KOPT-K1 (cell line): ENCODE data around the gene TMTC1.

Source experiments
- H3K27ac ChIP-seq: fragments of 200-600 bp; sonication (generic); 2 replicates; pipeline ENCODE4 v1.5.1; 2016; ENCODE audit warnings: antibody characterized with exemption, mild to moderate bottlenecking, low read depth, low read length; ENCODE audit not compliant: poor library complexity, severe bottlenecking
- H3K36me3 ChIP-seq: fragments of 200-600 bp; sonication (generic); 2 replicates; pipeline ENCODE4 v1.5.1; 2017; ENCODE audit warnings: antibody characterized with exemption, mild to moderate bottlenecking, low read length, moderate library complexity; ENCODE audit not compliant: insufficient read depth
- H3K9me3 ChIP-seq: fragments of 200-600 bp; sonication (generic); 2 replicates; pipeline ENCODE4 v1.5.1; 2017; ENCODE audit warnings: antibody characterized with exemption, low read length, mild to moderate bottlenecking; ENCODE audit not compliant: insufficient read depth, poor library complexity, severe bottlenecking

TMTC1 gene

DNA sequence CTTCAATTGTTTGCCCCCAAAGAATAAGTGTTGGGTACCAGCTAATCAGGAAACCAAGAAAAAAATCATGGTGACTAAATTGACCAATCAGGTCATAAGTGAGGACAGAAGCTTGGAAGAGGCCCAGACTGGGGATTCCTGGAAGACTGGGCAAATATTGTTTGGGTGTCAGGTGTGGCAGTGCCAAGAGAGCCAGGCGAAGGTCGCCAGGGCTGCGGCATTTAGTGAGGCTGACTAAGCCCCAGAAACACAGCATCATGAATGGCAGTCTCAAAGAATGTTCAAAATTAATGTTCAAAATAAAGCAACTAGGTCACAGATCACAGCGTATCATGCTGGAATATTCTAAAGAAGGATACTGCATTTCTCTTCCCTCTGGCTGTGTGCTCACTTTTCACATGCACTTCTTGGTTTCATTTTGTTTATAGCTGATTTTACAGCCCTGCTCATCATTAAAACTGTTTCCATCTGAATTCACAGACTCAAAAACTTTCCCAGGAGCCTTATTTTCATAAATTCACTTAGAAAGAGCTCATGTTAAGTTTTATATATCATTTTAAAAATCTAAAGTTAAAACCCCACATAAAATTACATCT is 201.0 kb downstream of the TMTC1 start:
- Histone ChIP-seq H3K36me3 (no peaks in the 10 kb centered on the region), H3K9me3 (no peaks in the 10 kb centered on the region), H3K27ac (no peak overlapping the region)

DNA sequence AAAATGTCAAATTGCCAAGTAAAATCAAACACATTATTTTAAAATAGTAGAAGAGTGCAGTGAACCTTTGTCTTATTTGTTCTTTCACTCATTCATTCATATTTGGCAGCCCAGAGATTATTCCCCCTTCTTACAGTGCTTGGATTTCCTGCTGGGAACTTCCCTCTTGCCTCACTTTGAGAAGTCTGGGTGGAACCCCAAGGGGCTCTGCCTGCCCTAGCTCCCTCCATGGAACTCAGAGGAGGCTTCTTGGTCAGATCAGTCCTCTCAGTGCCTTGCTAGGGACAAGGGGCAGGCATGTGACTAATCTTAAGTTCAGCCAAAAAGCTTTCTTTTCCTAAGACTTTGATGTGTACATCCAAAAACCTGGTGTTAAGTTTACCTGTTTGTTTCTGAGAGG is 201.6 kb downstream of the TMTC1 start:
- Histone ChIP-seq H3K27ac (no peak overlapping the region), H3K9me3 (no peaks in the 10 kb centered on the region)

DNA sequence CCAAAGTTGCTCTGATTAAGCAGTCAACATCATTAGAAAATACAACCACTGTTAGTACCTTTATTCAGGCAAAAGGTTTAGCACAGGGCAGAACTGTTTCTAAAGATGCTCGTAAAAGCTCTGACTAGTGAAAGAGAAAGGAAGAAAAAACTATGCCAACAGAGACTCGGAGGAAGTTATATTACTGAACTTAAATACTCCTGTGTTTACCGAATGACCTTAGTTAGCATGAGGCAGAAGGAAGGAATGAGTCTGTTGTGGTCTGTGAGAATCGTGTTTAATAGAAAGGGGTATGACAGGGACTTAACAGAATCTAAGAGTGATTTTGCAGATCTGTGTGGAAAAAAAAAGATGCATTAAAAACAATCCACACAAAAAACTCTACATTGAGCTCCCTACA is 202.1 kb downstream of the TMTC1 start:
- Histone ChIP-seq H3K36me3 (no peaks in the 10 kb centered on the region), H3K9me3 (no peaks in the 10 kb centered on the region), H3K27ac (no peak overlapping the region)

More for the DNA sequence above, 201.6 kb downstream of the TMTC1 start:
- no peaks in the 10 kb centered on the region for H3K36me3 ChIP-seq

DNA sequence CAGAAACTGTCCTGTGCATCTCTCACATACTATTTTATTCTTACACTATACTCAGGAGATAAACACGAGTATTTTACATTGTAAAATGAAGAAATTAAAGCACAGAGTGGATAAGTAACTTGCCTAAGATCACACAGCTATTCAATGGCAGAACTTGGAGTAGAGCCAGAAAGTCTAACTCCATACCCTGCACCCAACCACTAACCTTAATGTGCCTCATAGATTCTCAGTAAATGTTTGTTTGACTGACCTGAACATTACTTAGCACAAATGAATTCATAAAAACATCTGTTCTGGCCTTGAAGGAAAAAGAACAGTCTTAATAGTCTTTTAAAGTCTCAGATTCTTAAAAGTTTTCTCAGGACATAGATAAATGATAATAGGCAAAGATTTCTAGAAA is 202.8 kb downstream of the TMTC1 start:
- Histone ChIP-seq H3K9me3 (no peaks in the 10 kb centered on the region), H3K27ac (no peak overlapping the region), H3K36me3 (no peaks in the 10 kb centered on the region)

DNA sequence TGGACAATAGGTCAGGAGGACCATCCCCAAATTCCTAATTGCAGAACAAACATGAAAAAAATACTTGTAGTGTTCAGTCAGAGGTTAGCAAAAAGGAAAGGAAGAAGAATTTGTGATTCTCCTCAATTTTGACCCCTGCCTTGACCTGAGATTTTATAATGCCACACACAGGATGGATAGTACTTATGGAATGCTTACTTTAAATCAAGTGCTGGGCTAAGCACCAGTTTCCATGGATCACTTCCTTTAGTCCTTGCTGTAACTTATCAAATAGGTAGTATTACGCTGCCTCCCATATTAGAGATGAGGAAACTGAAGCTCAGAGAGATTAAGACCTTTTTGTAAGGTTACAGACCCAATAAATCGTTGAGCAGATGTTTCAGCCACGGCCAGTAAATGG is 205.0 kb downstream of the TMTC1 start:
- Histone ChIP-seq H3K27ac (no peak overlapping the region), H3K9me3 (no peaks in the 10 kb centered on the region), H3K36me3 (no peaks in the 10 kb centered on the region)

DNA sequence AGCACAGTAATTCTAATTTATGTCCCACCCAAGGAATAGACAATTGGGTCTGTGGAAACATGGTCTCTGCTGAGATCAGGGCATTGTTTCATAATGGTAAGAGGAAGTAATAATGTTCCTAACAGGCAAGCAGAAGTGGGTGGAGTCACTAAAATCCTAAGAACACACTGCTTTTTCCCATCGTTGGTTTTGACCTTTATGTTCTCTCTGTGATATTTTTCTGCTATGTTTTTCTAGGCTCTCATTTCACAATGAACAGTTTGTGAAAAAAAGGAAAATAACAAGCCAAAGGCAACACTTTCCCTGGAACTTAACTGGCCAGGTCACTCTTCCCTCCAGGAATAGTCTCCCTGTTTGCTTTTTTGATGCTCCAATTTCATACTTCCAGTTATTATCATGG is 205.7 kb downstream of the TMTC1 start:
- Histone ChIP-seq H3K27ac (no peak overlapping the region), H3K36me3 (no peaks in the 10 kb centered on the region), H3K9me3 (no peaks in the 10 kb centered on the region)

DNA sequence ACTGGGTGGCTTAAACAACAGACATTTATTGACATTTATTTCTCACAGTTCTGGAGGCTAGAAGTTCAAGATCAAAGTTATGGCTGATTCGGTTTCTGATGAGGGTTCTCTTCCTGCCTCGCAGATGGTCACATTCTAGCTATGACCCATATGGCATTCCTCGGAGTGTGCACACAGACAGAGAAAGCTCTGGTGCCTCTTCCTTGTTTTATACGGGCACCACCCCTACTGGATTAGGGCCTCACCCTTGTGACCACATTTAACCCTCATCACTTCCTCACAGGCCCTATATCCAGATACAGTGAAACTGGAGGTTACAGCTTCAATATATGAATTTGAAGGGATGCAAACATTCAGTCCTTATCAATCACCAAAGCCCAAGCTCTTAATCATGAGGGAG is 209.2 kb downstream of the TMTC1 start:
- Histone ChIP-seq H3K9me3 (no peaks in the 10 kb centered on the region), H3K36me3 (no peaks in the 10 kb centered on the region), H3K27ac (no peak overlapping the region)

DNA sequence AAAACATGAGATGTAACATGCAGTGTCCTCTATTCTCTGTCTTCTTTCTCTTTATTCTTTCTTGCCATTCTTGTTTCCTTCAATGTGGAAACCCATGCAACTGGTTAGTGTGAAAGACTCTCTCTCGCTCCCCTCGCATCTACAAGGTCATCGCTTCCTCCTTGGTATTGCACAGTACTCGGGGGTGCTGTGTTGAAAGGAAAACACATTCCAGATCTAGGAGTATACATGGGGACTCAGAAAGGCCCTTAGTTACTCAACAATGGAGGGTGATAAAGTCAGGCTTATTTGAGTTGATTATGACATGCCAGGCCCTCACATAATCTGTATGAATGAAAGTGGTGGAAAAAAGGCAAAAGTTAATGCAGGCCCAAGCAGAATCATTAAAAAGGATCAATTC is 210.8 kb downstream of the TMTC1 start:
- no peaks in the 10 kb centered on the region for H3K36me3 ChIP-seq
- H3K27ac ChIP-seq = no peak overlapping the region
- H3K9me3 ChIP-seq = no peaks in the 10 kb centered on the region

DNA sequence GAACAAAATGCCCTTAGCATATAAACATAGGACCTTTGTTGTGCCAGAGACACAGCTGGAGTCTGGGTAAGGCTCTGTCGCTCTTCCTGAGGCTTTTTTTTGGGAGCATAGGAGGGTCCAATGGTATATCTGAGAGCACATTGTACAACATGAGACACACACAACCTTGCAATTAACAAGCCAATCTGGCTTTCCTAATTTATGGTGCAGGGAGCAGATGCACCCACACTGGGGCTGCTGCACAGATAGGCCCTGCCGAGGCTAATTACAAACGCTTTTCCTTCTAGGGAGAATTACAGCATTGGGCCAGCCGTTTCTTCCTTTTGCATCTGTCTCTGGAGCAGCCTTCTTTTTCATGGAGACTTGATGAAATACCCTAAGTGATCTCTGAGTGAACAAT is 211.3 kb downstream of the TMTC1 start:
- Histone ChIP-seq H3K9me3 (no peaks in the 10 kb centered on the region), H3K36me3 (no peaks in the 10 kb centered on the region), H3K27ac (no peak overlapping the region)

DNA sequence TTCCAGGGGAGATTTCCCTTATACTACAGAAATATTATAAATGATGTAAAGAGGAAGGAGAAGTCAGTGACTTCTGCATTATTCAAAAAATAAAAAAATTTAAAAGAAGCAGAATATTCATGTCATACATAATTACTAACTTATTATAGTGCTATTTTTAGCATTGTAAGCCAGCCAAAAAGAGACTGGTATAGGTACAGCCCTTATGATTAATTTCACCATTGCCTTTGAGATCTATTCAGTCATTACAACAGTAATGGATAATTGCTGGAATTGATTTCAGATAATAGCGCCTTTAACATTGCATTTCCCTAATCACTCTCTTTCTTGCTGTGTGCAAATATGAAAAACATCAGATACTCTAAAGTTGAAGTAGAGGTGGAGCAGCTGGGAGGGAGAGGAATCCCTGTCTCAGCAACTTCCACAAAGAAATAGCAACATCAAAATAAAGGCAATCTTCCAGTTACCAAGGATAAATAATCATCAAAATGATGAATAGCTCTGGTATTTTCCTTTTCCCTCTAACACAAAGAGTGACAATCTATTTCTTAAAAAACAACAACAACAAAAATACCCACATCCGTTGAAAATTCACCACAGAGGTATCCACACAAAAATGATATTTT is 214.5 kb downstream of the TMTC1 start:
- H3K36me3 ChIP-seq = no peaks in the 10 kb centered on the region
- H3K9me3 ChIP-seq = no peaks in the 10 kb centered on the region
- H3K27ac ChIP-seq = no peak overlapping the region

DNA sequence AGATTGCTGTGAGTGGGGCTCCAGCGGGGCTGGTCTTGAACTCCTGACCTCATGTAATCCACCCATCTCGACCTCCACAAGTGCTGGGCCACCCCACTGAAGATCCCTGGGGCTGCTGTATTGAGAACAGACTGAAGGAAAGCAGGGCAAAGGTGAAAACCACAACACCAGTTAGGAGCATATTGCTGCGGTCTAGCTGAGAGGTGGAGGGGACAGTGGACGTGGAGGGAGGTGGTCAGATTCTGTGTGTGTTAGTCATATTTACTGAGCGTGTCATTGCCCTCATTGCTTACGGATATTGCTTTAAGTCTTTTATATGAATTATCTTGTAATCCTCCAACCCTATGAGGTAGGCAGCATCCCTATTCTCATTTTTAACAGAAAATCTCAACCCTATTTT is 217.3 kb downstream of the TMTC1 start:
- Histone ChIP-seq H3K27ac (no peak overlapping the region), H3K36me3 (no peaks in the 10 kb centered on the region)

DNA sequence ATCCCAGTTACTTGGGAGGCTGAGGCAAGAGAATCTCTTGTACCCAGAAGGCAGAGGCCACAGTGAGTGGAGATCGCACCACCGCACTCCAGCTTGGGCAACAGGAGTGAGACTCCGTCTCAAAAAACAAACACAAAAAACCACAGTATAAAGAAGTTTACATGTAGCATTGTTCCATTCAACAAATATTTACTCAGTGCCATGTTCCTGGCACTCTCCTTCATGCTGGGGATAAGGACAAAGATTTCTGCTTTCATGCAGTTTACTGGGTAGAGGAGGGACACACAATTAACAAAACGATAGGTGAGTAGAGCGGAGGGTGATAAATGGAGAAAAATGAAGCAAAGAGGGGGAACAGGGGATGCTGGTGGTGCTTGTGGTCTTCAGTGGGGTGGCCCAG is 218.0 kb downstream of the TMTC1 start:
- Histone ChIP-seq H3K27ac (no peak overlapping the region), H3K36me3 (no peaks in the 10 kb centered on the region), H3K9me3 (no peaks in the 10 kb centered on the region)

More for the DNA sequence above, 217.3 kb downstream of the TMTC1 start:
- H3K9me3 ChIP-seq = no peaks in the 10 kb centered on the region

DNA sequence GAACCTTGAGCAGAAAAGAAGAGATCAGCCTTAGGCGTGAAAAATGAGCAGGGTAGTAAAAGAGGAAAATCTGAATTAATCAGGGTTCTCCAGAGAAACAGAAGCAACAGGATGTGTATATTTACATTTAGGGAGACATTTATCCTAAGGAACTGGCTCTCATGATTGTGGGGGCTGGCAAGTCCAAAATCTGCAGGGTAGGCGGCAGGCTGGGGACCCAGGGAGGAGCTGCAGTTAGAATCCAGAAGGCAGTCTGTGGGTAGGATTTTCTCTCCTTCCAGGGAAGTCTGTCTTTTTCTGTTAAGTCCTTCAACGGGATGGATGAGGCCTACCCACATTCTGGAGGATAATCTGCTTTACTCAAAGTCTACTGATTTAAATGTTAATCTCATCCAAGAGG is 218.8 kb downstream of the TMTC1 start:
- H3K9me3 ChIP-seq = no peaks in the 10 kb centered on the region
- no peaks in the 10 kb centered on the region for H3K36me3 ChIP-seq
- H3K27ac ChIP-seq = no peak overlapping the region

DNA sequence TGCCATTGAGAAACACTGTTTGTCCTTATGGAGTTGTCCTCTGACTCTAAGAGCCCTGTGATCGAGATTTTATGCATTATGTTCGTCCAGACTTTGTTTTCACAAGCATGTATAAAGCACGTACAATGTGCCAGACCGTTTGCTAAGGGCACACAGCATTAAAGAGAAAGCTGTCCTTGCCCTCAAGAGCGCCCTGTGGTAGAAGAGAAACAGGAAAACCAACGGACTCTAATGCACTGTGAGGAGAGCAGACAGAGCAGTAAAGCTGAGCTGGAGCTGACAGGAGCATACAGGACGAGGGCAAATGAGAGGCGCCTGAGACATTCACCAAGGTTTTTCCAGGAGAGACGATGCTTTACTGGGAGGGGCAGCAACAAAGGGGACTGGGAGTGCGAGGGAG is 220.1 kb downstream of the TMTC1 start:
- H3K27ac ChIP-seq = no peak overlapping the region
- H3K9me3 ChIP-seq = no peaks in the 10 kb centered on the region
- H3K36me3 ChIP-seq = no peaks in the 10 kb centered on the region

DNA sequence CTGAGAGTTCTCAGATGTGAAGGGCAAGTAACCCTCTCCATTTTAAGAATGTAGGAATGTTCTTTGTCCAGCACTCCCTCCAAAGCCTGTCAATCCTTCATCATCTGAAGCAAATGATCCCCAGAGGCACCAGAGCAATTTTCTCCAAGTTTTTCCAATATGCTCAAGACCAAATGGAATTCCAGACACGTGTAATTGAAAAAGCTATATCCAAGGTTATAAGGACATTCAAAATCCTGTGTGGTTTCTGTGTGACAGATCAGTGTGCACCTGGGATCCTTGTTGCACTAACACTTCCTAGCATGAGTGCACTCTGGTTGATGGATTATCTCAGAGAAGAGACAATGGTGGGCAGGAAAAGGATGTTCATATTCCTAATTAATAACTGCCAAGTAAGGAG is 220.7 kb downstream of the TMTC1 start:
- H3K9me3 ChIP-seq = no peaks in the 10 kb centered on the region
- no peak overlapping the region for H3K27ac ChIP-seq
- H3K36me3 ChIP-seq = no peaks in the 10 kb centered on the region

DNA sequence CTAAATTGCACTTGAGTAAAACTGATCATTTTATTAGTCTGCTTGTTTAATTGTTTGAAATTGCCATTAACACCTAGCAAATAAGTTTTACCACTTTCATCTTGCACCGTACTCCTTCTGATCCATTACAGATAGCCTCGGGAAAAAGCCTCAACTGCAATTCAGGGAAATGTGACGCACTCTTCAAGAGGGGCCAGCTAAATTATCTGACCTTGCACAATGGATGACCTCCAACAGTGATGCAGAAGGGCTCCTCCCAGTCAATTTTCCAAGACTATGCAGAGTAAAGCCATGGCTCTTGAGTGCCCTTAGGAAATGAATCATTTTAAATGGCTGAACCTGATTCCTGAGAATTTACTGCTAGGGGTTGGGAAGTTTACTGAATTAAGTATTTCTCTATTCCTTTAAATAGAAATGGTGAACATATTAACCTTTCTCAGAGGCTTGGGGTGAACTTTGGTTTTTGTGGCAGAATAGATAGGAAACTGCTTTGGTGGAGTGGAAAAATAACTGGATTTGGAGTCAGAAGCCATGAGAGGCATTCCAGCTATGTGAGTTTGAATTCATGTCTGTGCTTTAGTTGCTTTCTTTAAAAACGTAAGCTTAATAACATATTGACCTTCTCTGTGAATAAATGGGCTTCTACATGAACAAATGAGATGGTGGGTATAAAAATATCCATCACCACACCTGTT is 221.5 kb downstream of the TMTC1 start:
- no peaks in the 10 kb centered on the region for H3K9me3 ChIP-seq
- no peaks in the 10 kb centered on the region for H3K36me3 ChIP-seq
- H3K27ac ChIP-seq = no peak overlapping the region
